ENCODE data around the gene BAZ1A.

GRCh38 chr14:34781242-34781641 is 93.9 kb downstream of the BAZ1A start:
- no peak for TF ChIP-seq MAX (IDR thresholded peaks at IDR 0.05)
- TF ChIP-seq POLR2A (IDR thresholded peaks at IDR 0.05; ENCODE audit: borderline replicate concordance, extremely low read depth, insufficient read depth, insufficient read length), result no peak
- no peak for TF ChIP-seq EZH2 (IDR thresholded peaks at IDR 0.05)
- TF ChIP-seq, protein P1, sequence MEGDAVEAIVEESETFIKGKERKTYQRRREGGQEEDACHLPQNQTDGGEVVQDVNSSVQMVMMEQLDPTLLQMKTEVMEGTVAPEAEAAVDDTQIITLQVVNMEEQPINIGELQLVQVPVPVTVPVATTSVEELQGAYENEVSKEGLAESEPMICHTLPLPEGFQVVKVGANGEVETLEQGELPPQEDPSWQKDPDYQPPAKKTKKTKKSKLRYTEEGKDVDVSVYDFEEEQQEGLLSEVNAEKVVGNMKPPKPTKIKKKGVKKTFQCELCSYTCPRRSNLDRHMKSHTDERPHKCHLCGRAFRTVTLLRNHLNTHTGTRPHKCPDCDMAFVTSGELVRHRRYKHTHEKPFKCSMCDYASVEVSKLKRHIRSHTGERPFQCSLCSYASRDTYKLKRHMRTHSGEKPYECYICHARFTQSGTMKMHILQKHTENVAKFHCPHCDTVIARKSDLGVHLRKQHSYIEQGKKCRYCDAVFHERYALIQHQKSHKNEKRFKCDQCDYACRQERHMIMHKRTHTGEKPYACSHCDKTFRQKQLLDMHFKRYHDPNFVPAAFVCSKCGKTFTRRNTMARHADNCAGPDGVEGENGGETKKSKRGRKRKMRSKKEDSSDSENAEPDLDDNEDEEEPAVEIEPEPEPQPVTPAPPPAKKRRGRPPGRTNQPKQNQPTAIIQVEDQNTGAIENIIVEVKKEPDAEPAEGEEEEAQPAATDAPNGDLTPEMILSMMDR (IDR thresholded peaks at IDR 0.05 in 2 of 3, conservative IDR thresholded peaks at IDR 0.05 in 1 of 3; ENCODE audit: borderline replicate concordance in 1 of 3, insufficient read depth in 1 of 3, low read depth in 2 of 3, low read length in 2 of 3), result no peak
- TF ChIP-seq EZH2phosphoT487 (IDR thresholded peaks at IDR 0.05; ENCODE audit: borderline replicate concordance), result no peak
- no peak for TF ChIP-seq ELF1 (IDR thresholded peaks at IDR 0.05; ENCODE audit: borderline replicate concordance, low read depth)
- no peak for TF ChIP-seq ZFX (IDR thresholded peaks at IDR 0.05)
- no peak for TF ChIP-seq CBX3 (IDR thresholded peaks at IDR 0.05; ENCODE audit: low read depth)
- TF ChIP-seq JUND (IDR thresholded peaks at IDR 0.05), result no peak
- no peak for TF ChIP-seq REST (IDR thresholded peaks at IDR 0.05; ENCODE audit: low read depth)
- no peak for TF ChIP-seq ZNF274 (IDR thresholded peaks at IDR 0.05; ENCODE audit: low read depth, low read length)

Data from HCT116 (cell line).